ENCODE results near the gene IFIT3.

DNA sequence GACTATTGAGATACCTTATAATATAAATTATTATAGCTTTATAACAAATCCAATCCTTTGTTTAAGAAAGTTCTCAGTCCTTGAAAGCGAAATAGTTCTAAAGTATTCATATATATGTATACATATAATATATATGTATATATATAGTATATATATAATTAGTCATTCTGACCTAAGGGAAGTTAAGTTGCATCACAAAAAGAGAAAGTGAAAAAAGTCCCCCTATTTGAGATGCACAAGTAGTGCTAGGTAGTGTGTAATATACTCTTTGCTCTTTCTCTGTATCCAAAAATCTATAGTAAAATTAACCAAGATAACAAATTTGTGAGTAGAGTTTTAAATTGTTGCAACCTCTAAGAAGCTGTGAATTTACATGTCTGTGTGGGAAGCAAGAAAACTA, 36.7 kb downstream of the IFIT3 start:
- TF ChIP-seq, protein P1, sequence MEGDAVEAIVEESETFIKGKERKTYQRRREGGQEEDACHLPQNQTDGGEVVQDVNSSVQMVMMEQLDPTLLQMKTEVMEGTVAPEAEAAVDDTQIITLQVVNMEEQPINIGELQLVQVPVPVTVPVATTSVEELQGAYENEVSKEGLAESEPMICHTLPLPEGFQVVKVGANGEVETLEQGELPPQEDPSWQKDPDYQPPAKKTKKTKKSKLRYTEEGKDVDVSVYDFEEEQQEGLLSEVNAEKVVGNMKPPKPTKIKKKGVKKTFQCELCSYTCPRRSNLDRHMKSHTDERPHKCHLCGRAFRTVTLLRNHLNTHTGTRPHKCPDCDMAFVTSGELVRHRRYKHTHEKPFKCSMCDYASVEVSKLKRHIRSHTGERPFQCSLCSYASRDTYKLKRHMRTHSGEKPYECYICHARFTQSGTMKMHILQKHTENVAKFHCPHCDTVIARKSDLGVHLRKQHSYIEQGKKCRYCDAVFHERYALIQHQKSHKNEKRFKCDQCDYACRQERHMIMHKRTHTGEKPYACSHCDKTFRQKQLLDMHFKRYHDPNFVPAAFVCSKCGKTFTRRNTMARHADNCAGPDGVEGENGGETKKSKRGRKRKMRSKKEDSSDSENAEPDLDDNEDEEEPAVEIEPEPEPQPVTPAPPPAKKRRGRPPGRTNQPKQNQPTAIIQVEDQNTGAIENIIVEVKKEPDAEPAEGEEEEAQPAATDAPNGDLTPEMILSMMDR (conservative IDR thresholded peaks at IDR 0.05; ENCODE audit: low read depth in 2 of 2) = no peak
- TF ChIP-seq POLR2AphosphoS5 (IDR thresholded peaks at IDR 0.05; ENCODE audit: low read depth) (no peak), EZH2phosphoT487 (IDR thresholded peaks at IDR 0.05; ENCODE audit: unreplicated experiment) (no peak), EZH2 (IDR thresholded peaks at IDR 0.05; ENCODE audit: low read depth, unreplicated experiment) (no peak), CREB1 (CRISPR knock-in tag; IDR thresholded peaks at IDR 0.05; ENCODE audit: low read depth) (no peak), JUNB (IDR thresholded peaks at IDR 0.05; ENCODE audit: unreplicated experiment) (no peak), NANOG (IDR thresholded peaks at IDR 0.05; ENCODE audit: borderline replicate concordance) (no peak), STAT1 (IDR thresholded peaks at IDR 0.05; ENCODE audit: unreplicated experiment) (no peak), ZNF114 (CRISPR knock-in tag; IDR thresholded peaks at IDR 0.05) (no peak)
- TF ChIP-seq, protein P2, sequence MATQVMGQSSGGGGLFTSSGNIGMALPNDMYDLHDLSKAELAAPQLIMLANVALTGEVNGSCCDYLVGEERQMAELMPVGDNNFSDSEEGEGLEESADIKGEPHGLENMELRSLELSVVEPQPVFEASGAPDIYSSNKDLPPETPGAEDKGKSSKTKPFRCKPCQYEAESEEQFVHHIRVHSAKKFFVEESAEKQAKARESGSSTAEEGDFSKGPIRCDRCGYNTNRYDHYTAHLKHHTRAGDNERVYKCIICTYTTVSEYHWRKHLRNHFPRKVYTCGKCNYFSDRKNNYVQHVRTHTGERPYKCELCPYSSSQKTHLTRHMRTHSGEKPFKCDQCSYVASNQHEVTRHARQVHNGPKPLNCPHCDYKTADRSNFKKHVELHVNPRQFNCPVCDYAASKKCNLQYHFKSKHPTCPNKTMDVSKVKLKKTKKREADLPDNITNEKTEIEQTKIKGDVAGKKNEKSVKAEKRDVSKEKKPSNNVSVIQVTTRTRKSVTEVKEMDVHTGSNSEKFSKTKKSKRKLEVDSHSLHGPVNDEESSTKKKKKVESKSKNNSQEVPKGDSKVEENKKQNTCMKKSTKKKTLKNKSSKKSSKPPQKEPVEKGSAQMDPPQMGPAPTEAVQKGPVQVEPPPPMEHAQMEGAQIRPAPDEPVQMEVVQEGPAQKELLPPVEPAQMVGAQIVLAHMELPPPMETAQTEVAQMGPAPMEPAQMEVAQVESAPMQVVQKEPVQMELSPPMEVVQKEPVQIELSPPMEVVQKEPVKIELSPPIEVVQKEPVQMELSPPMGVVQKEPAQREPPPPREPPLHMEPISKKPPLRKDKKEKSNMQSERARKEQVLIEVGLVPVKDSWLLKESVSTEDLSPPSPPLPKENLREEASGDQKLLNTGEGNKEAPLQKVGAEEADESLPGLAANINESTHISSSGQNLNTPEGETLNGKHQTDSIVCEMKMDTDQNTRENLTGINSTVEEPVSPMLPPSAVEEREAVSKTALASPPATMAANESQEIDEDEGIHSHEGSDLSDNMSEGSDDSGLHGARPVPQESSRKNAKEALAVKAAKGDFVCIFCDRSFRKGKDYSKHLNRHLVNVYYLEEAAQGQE (IDR thresholded peaks at IDR 0.05; ENCODE audit: unreplicated experiment) = no peak
- TF ChIP-seq, protein P3, sequence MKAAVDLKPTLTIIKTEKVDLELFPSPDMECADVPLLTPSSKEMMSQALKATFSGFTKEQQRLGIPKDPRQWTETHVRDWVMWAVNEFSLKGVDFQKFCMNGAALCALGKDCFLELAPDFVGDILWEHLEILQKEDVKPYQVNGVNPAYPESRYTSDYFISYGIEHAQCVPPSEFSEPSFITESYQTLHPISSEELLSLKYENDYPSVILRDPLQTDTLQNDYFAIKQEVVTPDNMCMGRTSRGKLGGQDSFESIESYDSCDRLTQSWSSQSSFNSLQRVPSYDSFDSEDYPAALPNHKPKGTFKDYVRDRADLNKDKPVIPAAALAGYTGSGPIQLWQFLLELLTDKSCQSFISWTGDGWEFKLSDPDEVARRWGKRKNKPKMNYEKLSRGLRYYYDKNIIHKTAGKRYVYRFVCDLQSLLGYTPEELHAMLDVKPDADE (IDR thresholded peaks at IDR 0.05) = no peak

Data from GM23338 (cell line).